HEK293 (cell line): ENCODE results near the gene PLK3.

ENCODE experiments used
- ELK4 ChIP-seq: IDR thresholded peaks from 2 replicates; pipeline ENCODE4 v1.6.1; 2011; ENCODE audit warnings: mild to moderate bottlenecking, low read depth, low read length, borderline replicate concordance
- FEZF1 ChIP-seq: fragments of 450-650 bp; formaldehyde crosslinking; IDR thresholded peaks from 2 replicates; pipeline ENCODE4 v1.5.1; 2016; ENCODE audit warnings: missing biosample characterization, missing genetic modification characterization
- GLIS2 ChIP-seq: fragments of 450-650 bp; formaldehyde crosslinking; IDR thresholded peaks from 2 replicates; pipeline ENCODE4 v1.5.1; 2016; ENCODE audit warnings: missing biosample characterization, missing genetic modification characterization
- HIC1 ChIP-seq: fragments of 450-650 bp; formaldehyde crosslinking; IDR thresholded peaks from 2 replicates; pipeline ENCODE4 v1.5.1; 2016; ENCODE audit warnings: missing biosample characterization, missing genetic modification characterization
- KLF1 ChIP-seq: fragments of 450-650 bp; formaldehyde crosslinking; IDR thresholded peaks from 2 replicates; pipeline ENCODE4 v1.5.1; 2016; ENCODE audit warnings: missing biosample characterization, missing genetic modification characterization
- KLF10 ChIP-seq: fragments of 450-650 bp; IDR thresholded peaks from 2 replicates; pipeline ENCODE4 v1.5.1; 2018; ENCODE audit warnings: missing biosample characterization, mild to moderate bottlenecking, missing genetic modification characterization
- KLF17 ChIP-seq: fragments of 450-650 bp; formaldehyde crosslinking; IDR thresholded peaks from 2 replicates; pipeline ENCODE4 v1.5.1; 2016; ENCODE audit warnings: missing biosample characterization, missing genetic modification characterization
- KLF8 ChIP-seq: fragments of 450-650 bp; formaldehyde crosslinking; IDR thresholded peaks from 2 replicates; pipeline ENCODE4 v1.5.1; 2016; ENCODE audit warnings: missing biosample characterization, missing genetic modification characterization
- PBX3 ChIP-seq: sonication (generic); formaldehyde crosslinking; IDR thresholded peaks from 2 replicates; pipeline ENCODE4 v1.8.1; 2022; ENCODE audit warnings: mild to moderate bottlenecking, moderate library complexity, missing genetic modification reagents
- SP3 ChIP-seq: fragments of 450-650 bp; formaldehyde crosslinking; IDR thresholded peaks from 2 replicates; pipeline ENCODE4 v1.5.1; 2016; ENCODE audit warnings: missing biosample characterization, missing genetic modification characterization
- WT1 ChIP-seq: fragments of 450-650 bp; formaldehyde crosslinking; IDR thresholded peaks from 2 replicates; pipeline ENCODE4 v1.5.1; 2016; ENCODE audit warnings: missing biosample characterization, missing genetic modification characterization
- ZBTB21 ChIP-seq: fragments of 450-650 bp; formaldehyde crosslinking; IDR thresholded peaks from 2 replicates; pipeline ENCODE4 v1.5.1; 2017; ENCODE audit warnings: missing biosample characterization, missing genetic modification characterization
- ZBTB49 ChIP-seq: fragments of 450-650 bp; formaldehyde crosslinking; IDR thresholded peaks from 2 replicates; pipeline ENCODE4 v1.5.1; 2016; ENCODE audit warnings: missing biosample characterization, missing genetic modification characterization, low read depth
- ZBTB8A ChIP-seq: fragments of 450-650 bp; formaldehyde crosslinking; IDR thresholded peaks from 2 replicates; pipeline ENCODE4 v1.5.1; 2016; ENCODE audit warnings: missing biosample characterization, missing genetic modification characterization
- ZFP69B ChIP-seq: fragments of 450-650 bp; formaldehyde crosslinking; IDR thresholded peaks from 2 replicates; pipeline ENCODE4 v1.5.1; 2016; ENCODE audit warnings: missing biosample characterization, missing genetic modification characterization
- ZNF121 ChIP-seq: fragments of 450-650 bp; formaldehyde crosslinking; IDR thresholded peaks from 2 replicates; pipeline ENCODE4 v1.5.1; 2016; ENCODE audit warnings: missing biosample characterization, missing genetic modification characterization
- ZNF146 ChIP-seq: fragments of 450-650 bp; formaldehyde crosslinking; IDR thresholded peaks from 2 replicates; pipeline ENCODE4 v1.5.1; 2016; ENCODE audit warnings: missing biosample characterization, missing genetic modification characterization
- ZNF2 ChIP-seq: fragments of 450-650 bp; formaldehyde crosslinking; IDR thresholded peaks from 2 replicates; pipeline ENCODE4 v1.5.1; 2016; ENCODE audit warnings: missing biosample characterization, missing genetic modification characterization
- ZNF324 ChIP-seq: fragments of 450-650 bp; formaldehyde crosslinking; IDR thresholded peaks from 2 replicates; pipeline ENCODE4 v1.5.1; 2016; ENCODE audit warnings: missing biosample characterization, missing genetic modification characterization
- ZNF398 ChIP-seq: fragments of 450-650 bp; formaldehyde crosslinking; IDR thresholded peaks from 2 replicates; pipeline ENCODE4 v1.5.1; 2017; ENCODE audit warnings: missing biosample characterization, missing genetic modification characterization
- ZNF513 ChIP-seq: fragments of 450-650 bp; IDR thresholded peaks from 2 replicates; pipeline ENCODE4 v1.5.1; 2018; ENCODE audit warnings: missing biosample characterization, missing genetic modification characterization
- ZNF548 ChIP-seq: fragments of 450-650 bp; formaldehyde crosslinking; IDR thresholded peaks from 2 replicates; pipeline ENCODE4 v1.5.1; 2016; ENCODE audit warnings: missing biosample characterization, missing genetic modification characterization
- ZNF610 ChIP-seq: fragments of 450-650 bp; formaldehyde crosslinking; IDR thresholded peaks from 2 replicates; pipeline ENCODE4 v1.5.1; 2016; ENCODE audit warnings: missing biosample characterization, missing genetic modification characterization, borderline replicate concordance
- ZNF660 ChIP-seq: fragments of 450-650 bp; IDR thresholded peaks from 2 replicates; pipeline ENCODE4 v1.5.1; 2018; ENCODE audit warnings: missing biosample characterization, mild to moderate bottlenecking, missing genetic modification characterization
- ZNF747 ChIP-seq: fragments of 450-650 bp; formaldehyde crosslinking; IDR thresholded peaks from 2 replicates; pipeline ENCODE4 v1.5.1; 2016; ENCODE audit warnings: missing biosample characterization, missing genetic modification characterization
- ZNF777 ChIP-seq: fragments of 450-650 bp; formaldehyde crosslinking; IDR thresholded peaks from 2 replicates; pipeline ENCODE4 v1.5.1; 2017; ENCODE audit warnings: missing biosample characterization, missing genetic modification characterization, borderline replicate concordance
- ZNF792 ChIP-seq: fragments of 450-650 bp; formaldehyde crosslinking; IDR thresholded peaks from 2 replicates; pipeline ENCODE4 v1.5.1; 2016; ENCODE audit warnings: missing biosample characterization, missing genetic modification characterization
- ZNF843 ChIP-seq: fragments of 450-650 bp; formaldehyde crosslinking; IDR thresholded peaks from 2 replicates; pipeline ENCODE4 v1.5.1; 2016; ENCODE audit warnings: missing biosample characterization, missing genetic modification characterization

PLK3 gene

GRCh38 chr1:44775078-44775929, 24.9 kb upstream of the PLK3 start, which contains the start of gene RPS8 (continued):
- TF ChIP-seq ZNF548 (tag by site-specific recombination): no peak
- TF ChIP-seq ZNF121 (tag by site-specific recombination): no peak
- TF ChIP-seq GLIS2 (tag by site-specific recombination): peak; percentile 87
- TF ChIP-seq ZNF660 (tag by site-specific recombination): no peak; the same call in none of the 2 replicates
- 0 out of 2 replicates have a peak, but pooled peaks have one; percentile 27 for TF ChIP-seq ZNF792 (tag by site-specific recombination)
- TF ChIP-seq ZNF747 (tag by site-specific recombination): no peak
- TF ChIP-seq KLF8: peak; percentile 94
- TF ChIP-seq FEZF1 (tag by site-specific recombination): no peak; the same call in 1 of the 2 replicates
- TF ChIP-seq ZNF2 (tag by site-specific recombination): peak; percentile 97; the same call in 1 of the 2 replicates
- 0 out of 2 replicates have a peak, but pooled peaks have one; percentile 11 for TF ChIP-seq ZNF777 (tag by site-specific recombination)
- TF ChIP-seq KLF1 (tag by site-specific recombination): peak; percentile 78; the same call in 1 of the 2 replicates
- TF ChIP-seq SP3 (tag by site-specific recombination): peak; percentile 91
- peak; percentile 86 for TF ChIP-seq ZNF324
- no peak; the same call in 1 of the 2 replicates for TF ChIP-seq ZNF398 (tag by site-specific recombination)
- no peak for TF ChIP-seq ELK4
- 0 out of 2 replicates have a peak, but pooled peaks have one; percentile 30 for TF ChIP-seq PBX3
- TF ChIP-seq ZNF843 (tag by site-specific recombination): 0 out of 2 replicates have a peak, but pooled peaks have one; percentile 43
- TF ChIP-seq ZBTB21 (tag by site-specific recombination): peak; percentile 78
- TF ChIP-seq ZFP69B (tag by site-specific recombination): peak; percentile 70; the same call in 1 of the 2 replicates
- TF ChIP-seq KLF10 (tag by site-specific recombination): peak; percentile 85
- peak; percentile 68 for TF ChIP-seq ZBTB8A
- peak; percentile 36; the same call in 1 of the 2 replicates for TF ChIP-seq ZNF513 (tag by site-specific recombination)
- no peak for TF ChIP-seq ZBTB49 (tag by site-specific recombination)
- TF ChIP-seq ZNF610 (tag by site-specific recombination): peak; percentile 41
- 0 out of 2 replicates have a peak, but pooled peaks have one; percentile 2 for TF ChIP-seq ZNF146 (tag by site-specific recombination)
- TF ChIP-seq HIC1 (tag by site-specific recombination): no peak
- TF ChIP-seq KLF17: peak; percentile 94
- peak; percentile 68 for TF ChIP-seq WT1 (tag by site-specific recombination)
